ENCODE results near the gene FLNB. TPM values are rescaled to one million over a fixed set of nuclear protein-coding genes. Genes with fewer than 3 reads are reported as not detected.

The FLNB gene
- total and polyA plus RNA-seq, 2 of the 13 experiments (the other 11 are each of a cell fraction or from before 2014, with no cell fraction given) = 106 to 130 TPM

DNA sequence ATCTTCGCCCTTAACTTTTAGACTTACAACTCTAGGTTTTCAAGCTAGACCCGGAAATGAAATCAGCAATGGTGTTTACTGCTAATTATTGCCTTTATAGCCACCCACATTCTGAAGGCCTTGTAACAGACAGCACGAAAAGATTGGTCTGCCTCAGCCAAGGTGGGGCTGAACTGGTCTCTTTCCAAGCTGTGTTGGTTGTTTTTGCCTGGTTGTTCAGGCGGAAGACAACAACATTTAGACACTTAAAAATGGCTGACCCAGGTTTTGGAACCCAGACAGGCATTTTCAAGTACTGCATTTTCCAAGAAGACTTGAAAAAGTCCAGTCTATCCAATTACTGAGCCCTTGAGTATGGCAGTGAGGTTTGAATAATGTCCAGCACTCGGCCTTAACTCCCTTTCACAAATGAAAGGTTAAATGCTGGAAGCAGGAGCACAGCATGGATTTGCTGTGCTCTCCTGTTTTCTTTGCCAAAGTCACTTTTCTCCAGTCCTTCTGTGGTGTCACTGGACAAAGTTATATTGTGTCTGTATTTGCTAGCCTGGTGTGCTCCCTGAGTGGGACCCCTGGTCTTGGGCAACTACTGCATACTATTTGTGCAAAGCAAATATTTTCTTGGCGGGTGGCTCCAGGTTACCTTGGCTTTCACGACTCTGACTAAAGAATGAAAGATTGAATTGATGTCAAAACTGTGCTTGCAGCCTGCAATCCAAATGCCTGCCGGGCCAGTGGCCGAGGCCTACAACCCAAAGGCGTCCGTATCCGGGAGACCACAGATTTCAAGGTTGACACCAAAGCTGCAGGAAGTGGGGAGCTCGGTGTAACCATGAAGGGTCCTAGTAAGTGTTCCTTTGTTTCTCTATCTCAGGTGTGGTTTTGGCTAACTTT lies 93.5 kb downstream of the FLNB start (continued):
- TF ChIP-seq TOPORS (CRISPR knock-in tag; IDR thresholded peaks at IDR 0.05) = no peak; the same call in 1 of the 2 replicates
- TF ChIP-seq NR2F6 (IDR thresholded peaks at IDR 0.05) = peak; percentile 86
- TF ChIP-seq NR2F6 (CRISPR knock-in tag; IDR thresholded peaks at IDR 0.05) = peak; percentile 79
- TF ChIP-seq RBAK (CRISPR knock-in tag; IDR thresholded peaks at IDR 0.05) = peak; percentile 44
- TF ChIP-seq CTCF (CRISPR knock-in tag; IDR thresholded peaks at IDR 0.05) = no peak
- TF ChIP-seq FOXK2 (IDR thresholded peaks at IDR 0.05) = no peak
- TF ChIP-seq ELF3 (CRISPR knock-in tag; IDR thresholded peaks at IDR 0.05) = peak; percentile 83; the same call in 1 of the 2 replicates
- 0 out of 2 replicates have a peak, but pooled peaks have one; percentile 14 for TF ChIP-seq FOXC1 (CRISPR knock-in tag; IDR thresholded peaks at IDR 0.05; ENCODE audit: borderline replicate concordance)
- no peak for TF ChIP-seq DMTF1 (CRISPR knock-in tag; IDR thresholded peaks at IDR 0.05)
- no peak for TF ChIP-seq TBP (CRISPR knock-in tag; IDR thresholded peaks at IDR 0.05)
- peak; percentile 95 for TF ChIP-seq SKIL (CRISPR knock-in tag; IDR thresholded peaks at IDR 0.05; ENCODE audit: borderline replicate concordance)
- TF ChIP-seq, protein P1, sequence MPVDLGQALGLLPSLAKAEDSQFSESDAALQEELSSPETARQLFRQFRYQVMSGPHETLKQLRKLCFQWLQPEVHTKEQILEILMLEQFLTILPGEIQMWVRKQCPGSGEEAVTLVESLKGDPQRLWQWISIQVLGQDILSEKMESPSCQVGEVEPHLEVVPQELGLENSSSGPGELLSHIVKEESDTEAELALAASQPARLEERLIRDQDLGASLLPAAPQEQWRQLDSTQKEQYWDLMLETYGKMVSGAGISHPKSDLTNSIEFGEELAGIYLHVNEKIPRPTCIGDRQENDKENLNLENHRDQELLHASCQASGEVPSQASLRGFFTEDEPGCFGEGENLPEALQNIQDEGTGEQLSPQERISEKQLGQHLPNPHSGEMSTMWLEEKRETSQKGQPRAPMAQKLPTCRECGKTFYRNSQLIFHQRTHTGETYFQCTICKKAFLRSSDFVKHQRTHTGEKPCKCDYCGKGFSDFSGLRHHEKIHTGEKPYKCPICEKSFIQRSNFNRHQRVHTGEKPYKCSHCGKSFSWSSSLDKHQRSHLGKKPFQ (CRISPR knock-in tag; IDR thresholded peaks at IDR 0.05; ENCODE audit: insufficient replicate concordance) = no peak
- peak; percentile 79; the same call in 1 of the 2 replicates for TF ChIP-seq SNAPC2 (CRISPR knock-in tag; IDR thresholded peaks at IDR 0.05)
- TF ChIP-seq ZNF446 (CRISPR knock-in tag; IDR thresholded peaks at IDR 0.05) = no peak
- peak; percentile 64 for TF ChIP-seq HNF1A (IDR thresholded peaks at IDR 0.05; ENCODE audit: low read depth)
- TF ChIP-seq HNF1A (CRISPR knock-in tag; IDR thresholded peaks at IDR 0.05; ENCODE audit: borderline replicate concordance) = peak; percentile 91; the same call in 1 of the 2 replicates
